GM23338 (cell line): ENCODE data around the gene TSPEAR. TPM values are rescaled to one million over a fixed set of nuclear protein-coding genes. Genes with fewer than 3 reads are reported as not detected.
A peak's percentile ranks its signal among the peaks of the same experiment; 100 is the strongest.

Experiments
- ATAC-seq: fragments of 200-7000 bp; cut with Tn5 transposase; 3 replicates; pipeline ENCODE4 v1.9.1; 2020
- DNase-seq: peaks from one replicate; pipeline ENCODE4 v3.0.0-alpha.2; 2015; ENCODE audit warnings: low spot score
- H2AFZ ChIP-seq: fragments of 200-600 bp; sonication (generic); 2 replicates; pipeline ENCODE4 v1.8.0; 2016; ENCODE audit warnings: antibody characterized with exemption, mild to moderate bottlenecking, moderate library complexity
- H3F3A ChIP-seq: fragments of 200-600 bp; sonication (generic); replicated peaks from 2 replicates; pipeline ENCODE4 v1.8.0; 2017; ENCODE audit warnings: antibody characterized with exemption, mixed run types, low read depth
- H3K27ac ChIP-seq: fragments of 200-600 bp; sonication (generic); 2 replicates; pipeline ENCODE4 v1.6.1; 2016; ENCODE audit warnings: low read depth
- H3K27me3 ChIP-seq: fragments of 200-600 bp; sonication (generic); 2 replicates; pipeline ENCODE4 v1.8.0; 2016; ENCODE audit warnings: mild to moderate bottlenecking, mixed run types, moderate library complexity; ENCODE audit not compliant: insufficient read depth
- H3K36me3 ChIP-seq: fragments of 200-600 bp; sonication (generic); 2 replicates; pipeline ENCODE4 v1.8.0; 2016; ENCODE audit warnings: mild to moderate bottlenecking; ENCODE audit not compliant: insufficient read depth
- H3K4me1 ChIP-seq: fragments of 200-600 bp; sonication (generic); 2 replicates; pipeline ENCODE4 v1.8.0; 2016; ENCODE audit warnings: mild to moderate bottlenecking, moderate library complexity; ENCODE audit not compliant: insufficient read depth
- H3K4me2 ChIP-seq: fragments of 200-600 bp; sonication (generic); 2 replicates; pipeline ENCODE4 v1.7.1; 2017; ENCODE audit warnings: mixed run types
- H3K4me3 ChIP-seq: fragments of 200-600 bp; sonication (generic); 2 replicates; pipeline ENCODE4 v1.6.1; 2016; ENCODE audit warnings: mixed run types
- H3K79me2 ChIP-seq: fragments of 200-600 bp; sonication (generic); replicated peaks from 2 replicates; pipeline ENCODE4 v1.8.0; 2017; ENCODE audit warnings: mild to moderate bottlenecking; ENCODE audit not compliant: insufficient read depth
- H3K9me2 ChIP-seq: fragments of 200-600 bp; sonication (generic); 2 replicates; pipeline ENCODE4 v1.8.0; 2017; ENCODE audit not compliant: insufficient read depth
- H4K20me1 ChIP-seq: fragments of 200-600 bp; sonication (generic); replicated peaks from 2 replicates; pipeline ENCODE4 v1.8.0; 2017; ENCODE audit warnings: mild to moderate bottlenecking; ENCODE audit not compliant: insufficient read depth
- H3K27ac Mint-ChIP-seq: 2 replicates; pipeline ENCODE4 v1.8.0; 2020; ENCODE audit warnings: inconsistent platforms, mild to moderate bottlenecking, moderate library complexity, mixed read lengths
- H3K27me3 Mint-ChIP-seq: 3 replicates; pipeline ENCODE4 v1.8.0; 2022; ENCODE audit warnings: low read depth, mild to moderate bottlenecking, moderate library complexity, mixed read lengths, inconsistent platforms; ENCODE audit not compliant: insufficient read depth, poor library complexity
- H3K36me3 Mint-ChIP-seq: 3 replicates; pipeline ENCODE4 v1.8.0; 2021; ENCODE audit warnings: low read depth, mild to moderate bottlenecking, inconsistent platforms, moderate library complexity, mixed read lengths
- H3K4me1 Mint-ChIP-seq: 3 replicates; pipeline ENCODE4 v1.8.0; 2020; ENCODE audit warnings: mild to moderate bottlenecking, inconsistent platforms, mixed read lengths
- H3K4me3 Mint-ChIP-seq: 3 replicates; pipeline ENCODE4 v1.8.0; 2021; ENCODE audit warnings: moderate library complexity, mild to moderate bottlenecking, inconsistent platforms, mixed read lengths
- H3K9me3 Mint-ChIP-seq: 3 replicates; pipeline ENCODE4 v1.8.0; 2020; ENCODE audit warnings: moderate library complexity, mild to moderate bottlenecking, inconsistent platforms, mixed read lengths
- CREB1 ChIP-seq: fragments of 250-450 bp; sonication (Bioruptor Pico); IDR thresholded peaks from 2 replicates; pipeline ENCODE4 v1.5.0; 2020; ENCODE audit warnings: low read depth, mild to moderate bottlenecking, moderate library complexity
- CTCF ChIP-seq, 2 experiments: fragments of 200-600 bp in 1 of 2; sonication (generic) in 1 of 2; conservative IDR thresholded peaks; 2 replicates each; pipeline versions ENCODE4 v1.5.1 to v1.6.1; 2016 to 2017; ENCODE audit warnings: antibody characterized with exemption in 2 of 2, low read depth in 2 of 2, mild to moderate bottlenecking in 2 of 2, moderate library complexity in 1 of 2
- NANOG ChIP-seq: IDR thresholded peaks from 2 replicates; pipeline ENCODE4 v1.6.1; 2016; ENCODE audit warnings: antibody characterized with exemption, borderline replicate concordance
- ZNF331 ChIP-seq: fragments of 250-450 bp; sonication (Bioruptor Pico); IDR thresholded peaks from 2 replicates; pipeline ENCODE4 v1.5.0; 2020; ENCODE audit warnings: low read depth, mild to moderate bottlenecking, moderate library complexity
- ZNF462 ChIP-seq: fragments of 250-450 bp; sonication (Bioruptor Pico); IDR thresholded peaks from 2 replicates; pipeline ENCODE4 v1.5.0; 2020; ENCODE audit warnings: mild to moderate bottlenecking, moderate library complexity
- polyA plus RNA-seq: library from polyadenylated mRNA; unstranded; fragments of >200 nt; fragmentation: Nextera tagmentation; extraction: Ambion mirVana; gene quantifications from 2 replicates; pipeline ENCODE4 v1.2.1, GENCODE V29; 2016
- total RNA-seq: library from RNA; depleted of rRNA; stranded (reverse); fragments of >200 nt; shearing (Covaris generic); gene quantifications from 2 replicates; pipeline ENCODE4 v1.2.3, GENCODE V29; 2014

TSPEAR gene
- total and polyA plus RNA-seq, 2 experiments from 2014 or later, result 0.35 to 0.92 TPM

GRCh38 chr21:44724196-44724595, 12.8 kb upstream of the TSPEAR start:
- H3K36me3 ChIP-seq, result no peaks in the 10 kb centered on the region
- Mint-ChIP-seq H3K36me3 (no peaks in the 10 kb centered on the region), H3K4me3 (peak overlapping the region; percentile 6; the same call in 1 of the 3 replicates), H3K27me3 (peaks cover 27% of the 10 kb centered on the region), H3K4me1 (peaks cover 13% of the 10 kb centered on the region), H3K9me3 (peaks cover 3% of the 10 kb centered on the region; the same call in 1 of the 3 replicates), H3K27ac (no peak overlapping the region)
- no peaks in the 10 kb centered on the region for H4K20me1 ChIP-seq
- H3K4me2 ChIP-seq, result peak overlapping the region; percentile 78; the same call in 1 of the 2 replicates
- H3K4me1 ChIP-seq, result peaks cover 12% of the 10 kb centered on the region
- no peak overlapping the region for H3K4me3 ChIP-seq
- no peak for TF ChIP-seq NANOG
- no peak for TF ChIP-seq ZNF331 (CRISPR knock-in tag)
- no peak for TF ChIP-seq ZNF462 (CRISPR knock-in tag)
- no peak for TF ChIP-seq CREB1
- TF ChIP-seq CTCF (conservative IDR thresholded peaks at IDR 0.05; ENCODE audit: low read depth in 2 of 2), result no peak
- no peak for DNase-seq
- peaks cover 22% of the 10 kb centered on the region for H3K27me3 ChIP-seq
- no peak for ATAC-seq
- H3K9me2 ChIP-seq, result no peaks in the 10 kb centered on the region
- H3F3A ChIP-seq, result 0 out of 2 replicates have a peak, but pooled peaks cover 7% of the 10 kb centered on the region
- peak overlapping the region; percentile 96; the same call in 1 of the 2 replicates for H2AFZ ChIP-seq
- no peak overlapping the region for H3K27ac ChIP-seq
- no peaks in the 10 kb centered on the region for H3K79me2 ChIP-seq
